NCI-H1694 treated with DMSO at 0.1 percent for 48 hours (cell line): ENCODE data around the gene MAG.
"Not testable (repeated sequence)": the region's sequence is repeated elsewhere in the genome, so short reads cannot be mapped to it uniquely, and the experiment has no call there.

Experiments used
- DNase-seq: peaks from one replicate; lab custom pipeline; 2025; lab: John Stamatoyannopoulos, UW

The MAG gene

DNA sequence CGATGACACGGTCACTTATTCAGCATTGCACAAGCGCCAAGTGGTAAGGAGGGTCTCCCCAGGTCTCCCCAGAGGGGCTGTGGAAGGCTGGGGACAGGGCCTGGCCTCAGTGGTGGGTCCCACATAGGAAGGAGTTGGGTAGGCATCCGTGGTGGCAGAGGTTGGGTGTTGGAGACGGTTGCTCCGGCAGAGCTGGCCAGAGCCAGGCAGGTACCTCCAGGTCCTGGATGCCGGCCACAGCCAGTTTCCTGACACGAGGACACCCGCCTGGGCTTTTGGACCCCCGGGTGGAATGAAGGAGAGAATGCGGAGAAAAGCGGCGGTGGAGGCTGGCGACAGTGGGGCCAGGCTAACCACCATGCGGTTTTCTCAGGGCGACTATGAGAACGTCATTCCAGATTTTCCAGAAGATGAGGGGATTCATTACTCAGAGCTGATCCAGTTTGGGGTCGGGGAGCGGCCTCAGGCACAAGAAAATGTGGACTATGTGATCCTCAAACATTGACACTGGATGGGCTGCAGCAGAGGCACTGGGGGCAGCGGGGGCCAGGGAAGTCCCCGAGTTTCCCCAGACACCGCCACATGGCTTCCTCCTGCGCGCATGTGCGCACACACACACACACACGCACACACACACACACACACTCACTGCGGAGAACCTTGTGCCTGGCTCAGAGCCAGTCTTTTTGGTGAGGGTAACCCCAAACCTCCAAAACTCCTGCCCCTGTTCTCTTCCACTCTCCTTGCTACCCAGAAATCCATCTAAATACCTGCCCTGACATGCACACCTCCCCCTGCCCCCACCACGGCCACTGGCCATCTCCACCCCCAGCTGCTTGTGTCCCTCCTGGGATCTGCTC, 54.5 kb downstream of the MAG start:
- no peak for DNase-seq

GRCh38 chr19:35347171-35347929, 55.4 kb downstream of the MAG start, which contains the start of gene FFAR1:
FFAR1 (plus strand) TSS chr19:35347902; CDS start chr19:35351552, 3,650 bp downstream.
- no peak for DNase-seq

GRCh38 chr19:35347930-35348298, 56.0 kb downstream of the MAG start:
- no peak for DNase-seq

GRCh38 chr19:35348911-35349611, 57.1 kb downstream of the MAG start:
- DNase-seq: no peak

DNA sequence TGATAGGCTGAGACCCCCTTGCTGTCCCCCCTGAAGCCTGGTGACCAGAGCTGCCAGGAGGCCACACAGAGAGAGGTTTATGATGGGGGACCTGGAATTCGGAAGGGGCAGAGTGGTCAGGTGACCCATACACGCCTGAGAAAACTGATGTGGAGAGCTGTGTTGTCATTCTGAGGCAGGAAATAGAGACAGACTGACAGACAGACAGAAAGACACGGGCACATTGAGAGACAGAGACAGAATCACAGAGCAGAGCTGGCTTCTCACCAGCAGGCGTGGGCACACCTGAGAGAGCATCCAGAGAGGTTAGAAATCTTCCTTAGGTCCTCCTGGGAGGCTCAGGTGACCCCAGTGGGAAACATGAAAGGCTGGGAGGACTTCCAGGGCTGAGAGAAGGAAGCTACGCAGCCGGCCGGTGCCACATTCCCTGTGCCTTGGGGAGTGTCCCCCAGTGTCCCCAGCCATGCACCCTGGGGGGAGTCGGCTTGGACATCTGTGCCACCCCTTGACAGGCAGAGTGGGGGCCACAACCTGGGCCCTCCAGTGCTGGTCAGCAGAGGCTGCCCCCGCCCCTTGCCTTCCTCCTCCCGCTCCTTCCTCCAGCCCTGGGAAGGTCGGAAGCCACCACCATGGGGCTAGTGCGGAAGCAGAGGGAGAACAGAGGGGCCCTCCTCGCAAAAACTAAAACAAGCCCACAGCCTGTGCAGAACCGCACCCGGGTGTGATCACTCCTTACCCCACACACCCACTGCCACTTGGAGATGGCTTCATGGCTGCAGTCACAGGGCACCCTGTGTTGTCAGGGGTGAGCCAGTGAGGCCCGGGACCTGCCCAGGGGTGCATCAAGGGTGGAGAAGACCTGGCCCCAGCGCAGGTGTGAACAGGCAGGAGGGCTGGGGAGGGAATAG, 57.9 kb downstream of the MAG start:
- no peak for DNase-seq

DNA sequence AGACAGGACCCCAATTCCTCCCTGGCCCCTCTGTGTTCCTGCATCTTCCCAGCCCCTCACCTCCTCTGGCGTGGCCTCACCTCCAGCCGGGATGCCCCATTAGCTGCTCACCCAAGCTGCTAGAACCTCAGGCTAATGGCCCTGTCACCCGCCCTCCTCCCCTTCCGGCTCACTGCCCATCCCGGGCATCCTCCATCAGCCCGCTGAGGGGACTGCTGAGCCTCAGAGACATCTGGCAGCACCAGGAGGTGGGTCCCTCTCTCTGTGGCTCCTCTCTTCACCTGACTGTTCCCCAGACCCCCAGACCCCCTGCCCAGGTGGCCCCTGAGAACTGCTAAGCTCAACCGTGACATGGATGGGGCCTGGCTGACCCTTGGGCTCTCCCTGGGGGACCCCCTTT, 58.6 kb downstream of the MAG start:
- DNase-seq: no peak

DNA sequence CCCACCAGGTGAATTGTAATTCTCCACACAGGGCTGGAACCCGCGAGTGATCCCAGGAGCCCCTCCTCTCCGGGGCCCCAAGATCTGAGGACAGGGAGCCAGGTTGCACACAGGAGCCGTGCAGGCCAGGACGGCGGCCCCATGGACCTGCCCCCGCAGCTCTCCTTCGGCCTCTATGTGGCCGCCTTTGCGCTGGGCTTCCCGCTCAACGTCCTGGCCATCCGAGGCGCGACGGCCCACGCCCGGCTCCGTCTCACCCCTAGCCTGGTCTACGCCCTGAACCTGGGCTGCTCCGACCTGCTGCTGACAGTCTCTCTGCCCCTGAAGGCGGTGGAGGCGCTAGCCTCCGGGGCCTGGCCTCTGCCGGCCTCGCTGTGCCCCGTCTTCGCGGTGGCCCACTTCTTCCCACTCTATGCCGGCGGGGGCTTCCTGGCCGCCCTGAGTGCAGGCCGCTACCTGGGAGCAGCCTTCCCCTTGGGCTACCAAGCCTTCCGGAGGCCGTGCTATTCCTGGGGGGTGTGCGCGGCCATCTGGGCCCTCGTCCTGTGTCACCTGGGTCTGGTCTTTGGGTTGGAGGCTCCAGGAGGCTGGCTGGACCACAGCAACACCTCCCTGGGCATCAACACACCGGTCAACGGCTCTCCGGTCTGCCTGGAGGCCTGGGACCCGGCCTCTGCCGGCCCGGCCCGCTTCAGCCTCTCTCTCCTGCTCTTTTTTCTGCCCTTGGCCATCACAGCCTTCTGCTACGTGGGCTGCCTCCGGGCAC, 59.6 kb downstream of the MAG start:
- no peak for DNase-seq

DNA sequence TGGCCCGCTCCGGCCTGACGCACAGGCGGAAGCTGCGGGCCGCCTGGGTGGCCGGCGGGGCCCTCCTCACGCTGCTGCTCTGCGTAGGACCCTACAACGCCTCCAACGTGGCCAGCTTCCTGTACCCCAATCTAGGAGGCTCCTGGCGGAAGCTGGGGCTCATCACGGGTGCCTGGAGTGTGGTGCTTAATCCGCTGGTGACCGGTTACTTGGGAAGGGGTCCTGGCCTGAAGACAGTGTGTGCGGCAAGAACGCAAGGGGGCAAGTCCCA, 60.2 kb downstream of the MAG start:
- DNase-seq: no peak

DNA sequence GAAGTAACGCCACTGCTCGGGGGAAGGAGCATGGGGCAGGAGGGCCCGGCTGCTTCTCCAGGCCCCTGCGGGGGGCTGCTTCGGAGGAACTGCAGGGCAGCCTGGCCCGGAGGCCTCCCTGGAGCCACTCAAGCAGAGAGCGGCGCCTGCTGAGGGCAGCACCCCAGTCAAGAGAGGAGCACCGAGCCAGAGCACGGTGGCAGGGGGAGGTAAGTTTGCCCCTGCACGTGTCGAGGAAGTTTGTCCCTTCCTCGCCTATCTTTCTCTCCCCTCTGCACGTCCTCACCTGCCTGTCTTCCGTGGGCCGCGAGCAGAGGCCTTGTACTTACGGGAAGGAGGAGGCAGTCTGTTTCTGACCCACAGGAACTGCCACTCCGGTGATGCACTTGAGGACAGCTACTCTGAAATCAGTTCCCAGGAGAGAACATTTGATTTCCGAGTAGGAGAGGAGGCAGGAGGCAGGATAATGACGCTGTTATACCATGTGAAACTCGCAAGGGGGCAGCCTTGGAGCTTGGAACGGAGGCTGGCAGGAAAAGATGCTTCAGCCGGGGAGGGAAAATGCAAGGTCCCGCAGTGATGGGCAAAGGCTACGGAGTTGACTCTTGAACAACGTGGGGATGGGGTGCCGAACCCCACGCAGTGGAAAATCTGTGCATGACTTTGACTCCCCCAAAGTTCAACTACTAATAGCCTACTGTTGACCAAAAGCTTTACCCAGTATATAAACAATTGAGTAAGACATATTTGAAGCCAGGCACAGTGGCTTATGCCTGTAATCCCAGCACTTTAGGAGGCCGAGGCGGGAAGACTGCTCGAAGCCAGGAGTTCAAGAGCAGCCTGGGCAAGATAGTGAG, 60.7 kb downstream of the MAG start:
- DNase-seq: peak; percentile 53

GRCh38 chr19:35353635-35354034, 61.7 kb downstream of the MAG start:
- no peak for DNase-seq

GRCh38 chr19:35354898-35355297, 62.9 kb downstream of the MAG start:
- no peak for DNase-seq

- DNase-seq: no peak
These were observed 64.0 kb downstream of the MAG start for GRCh38 chr19:35355791-35356460.

DNA sequence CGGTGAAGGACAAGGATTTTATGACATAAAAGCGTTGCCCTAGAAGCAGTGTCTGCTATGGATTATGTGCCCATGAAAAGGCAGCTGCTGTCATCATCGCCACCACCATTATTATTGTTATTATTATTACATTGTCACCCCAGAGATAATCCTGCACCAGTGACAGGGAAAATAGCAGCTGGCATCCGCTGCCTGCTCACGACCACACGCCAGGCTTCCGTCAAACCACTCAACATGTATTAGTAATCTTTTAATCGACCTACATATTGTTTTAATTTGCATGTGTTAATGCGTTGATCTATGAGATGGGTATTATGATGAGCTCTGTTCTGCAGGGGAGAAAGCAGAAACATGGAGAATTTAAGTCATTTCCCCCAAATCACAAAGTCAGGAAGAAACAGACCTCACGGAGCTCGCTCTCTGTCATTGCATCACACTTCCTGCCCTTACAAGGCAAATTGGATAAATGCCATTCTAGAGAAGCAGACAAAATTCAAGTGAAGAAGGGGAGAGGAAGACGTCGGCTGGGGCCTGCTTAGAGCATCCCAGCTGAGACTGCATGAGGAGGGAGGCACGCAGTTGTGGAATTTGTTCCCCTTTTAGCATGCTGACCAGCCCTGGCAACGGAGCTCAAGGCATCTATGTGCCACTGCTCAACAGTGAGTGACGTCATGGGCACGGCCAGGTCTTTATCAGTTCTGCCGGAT, 66.1 kb downstream of the MAG start, which contains the start of gene FFAR3:
TSS of gene FFAR3 (plus strand) at position 594 of the 707 bp plus-strand sequence. CDS start 431 bp downstream, outside the sequence.
- no peak for DNase-seq

DNA sequence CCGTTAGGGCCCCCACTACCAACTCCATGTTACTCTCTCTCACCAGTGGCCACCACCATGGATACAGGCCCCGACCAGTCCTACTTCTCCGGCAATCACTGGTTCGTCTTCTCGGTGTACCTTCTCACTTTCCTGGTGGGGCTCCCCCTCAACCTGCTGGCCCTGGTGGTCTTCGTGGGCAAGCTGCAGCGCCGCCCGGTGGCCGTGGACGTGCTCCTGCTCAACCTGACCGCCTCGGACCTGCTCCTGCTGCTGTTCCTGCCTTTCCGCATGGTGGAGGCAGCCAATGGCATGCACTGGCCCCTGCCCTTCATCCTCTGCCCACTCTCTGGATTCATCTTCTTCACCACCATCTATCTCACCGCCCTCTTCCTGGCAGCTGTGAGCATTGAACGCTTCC, 66.9 kb downstream of the MAG start:
- DNase-seq: not testable (repeated sequence)

DNA sequence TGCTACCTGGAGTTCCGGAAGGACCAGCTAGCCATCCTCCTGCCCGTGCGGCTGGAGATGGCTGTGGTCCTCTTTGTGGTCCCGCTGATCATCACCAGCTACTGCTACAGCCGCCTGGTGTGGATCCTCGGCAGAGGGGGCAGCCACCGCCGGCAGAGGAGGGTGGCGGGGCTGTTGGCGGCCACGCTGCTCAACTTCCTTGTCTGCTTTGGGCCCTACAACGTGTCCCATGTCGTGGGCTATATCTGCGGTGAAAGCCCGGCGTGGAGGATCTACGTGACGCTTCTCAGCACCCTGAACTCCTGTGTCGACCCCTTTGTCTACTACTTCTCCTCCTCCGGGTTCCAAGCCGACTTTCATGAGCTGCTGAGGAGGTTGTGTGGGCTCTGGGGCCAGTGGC, 67.4 kb downstream of the MAG start:
- DNase-seq: not testable (repeated sequence)

- not testable (repeated sequence) for DNase-seq
These were observed 68.1 kb downstream of the MAG start for GRCh38 chr19:35360081-35360480.

- DNase-seq: no peak
These were observed 69.0 kb downstream of the MAG start for GRCh38 chr19:35360880-35361420.

- DNase-seq: no peak
These were observed 70.5 kb downstream of the MAG start for GRCh38 chr19:35362261-35363000.
